GM12878 (cell line): Measurements from ENCODE around the gene UBE2E1. TPM values are rescaled to one million over a fixed set of nuclear protein-coding genes. Genes with fewer than 3 reads are reported as not detected.

ENCODE experiments used
- BMI1 ChIP-seq: fragments of 450-650 bp; IDR thresholded peaks from 2 replicates; pipeline ENCODE4 v1.6.1; 2016; ENCODE audit warnings: mild to moderate bottlenecking, moderate library complexity, borderline replicate concordance
- CEBPZ ChIP-seq: fragments of 150-350 bp; IDR thresholded peaks from 2 replicates; pipeline ENCODE4 v1.6.1; 2016; ENCODE audit warnings: low read depth, low read length
- RCOR1 ChIP-seq: conservative IDR thresholded peaks from 2 replicates; pipeline ENCODE4 v1.6.1; 2012; ENCODE audit warnings: low read depth, low read length, improper control_type of control experiment
- RELB ChIP-seq: fragments of 450-650 bp; IDR thresholded peaks from 2 replicates; pipeline ENCODE4 v1.6.1; 2017; ENCODE audit warnings: low read depth, mild to moderate bottlenecking, moderate library complexity
- polyA plus RNA-seq, 11 experiments: library from polyadenylated mRNA; depleted of rRNA in 4 of 11; unstranded in 6 of 11; stranded (reverse) in 5 of 11; fragments of >200 nt; fragmentation: Nextera tagmentation in 4 of 11; fragmentation: Illumina TruSeq in 1 of 11; extraction: Ambion mirVana in 4 of 11; extraction: Trizol in 1 of 11; gene quantifications; 1 replicate in 1 of 11; 2 replicates in 10 of 11; pipeline versions ENCODE4 v1.2.1 to v1.2.3, GENCODE V29; 2011 to 2016; ENCODE audit warnings: inconsistent platforms in 2 of 11, missing spikeins in 2 of 11, low read depth in 1 of 11
- total RNA-seq, 4 experiments: library from RNA; depleted of rRNA in 3 of 4; stranded (reverse); fragments of >200 nt in 3 of 4; fragmentation: Illumina TruSeq in 1 of 4; extraction: Trizol in 1 of 4; gene quantifications; 2 replicates each; pipeline versions ENCODE4 v1.2.1 to v1.2.3, GENCODE V29; 2013 to 2021
- TF ChIP-seq, protein P1 (sequence below): IDR thresholded peaks from 2 replicates; pipeline ENCODE4 v1.6.1; 2012; ENCODE audit warnings: improper control_type of control experiment, low read depth, low read length; ENCODE audit not compliant: insufficient replicate concordance

The UBE2E1 gene
- total and polyA plus RNA-seq, 10 of the 15 experiments (the other 5 are each of a cell fraction or from before 2014, with no cell fraction given), result 18.7 to 425 (median 147) TPM

GRCh38 chr3:23895181-23895580, 89.4 kb downstream of the UBE2E1 start (continued):
- TF ChIP-seq, protein P1, sequence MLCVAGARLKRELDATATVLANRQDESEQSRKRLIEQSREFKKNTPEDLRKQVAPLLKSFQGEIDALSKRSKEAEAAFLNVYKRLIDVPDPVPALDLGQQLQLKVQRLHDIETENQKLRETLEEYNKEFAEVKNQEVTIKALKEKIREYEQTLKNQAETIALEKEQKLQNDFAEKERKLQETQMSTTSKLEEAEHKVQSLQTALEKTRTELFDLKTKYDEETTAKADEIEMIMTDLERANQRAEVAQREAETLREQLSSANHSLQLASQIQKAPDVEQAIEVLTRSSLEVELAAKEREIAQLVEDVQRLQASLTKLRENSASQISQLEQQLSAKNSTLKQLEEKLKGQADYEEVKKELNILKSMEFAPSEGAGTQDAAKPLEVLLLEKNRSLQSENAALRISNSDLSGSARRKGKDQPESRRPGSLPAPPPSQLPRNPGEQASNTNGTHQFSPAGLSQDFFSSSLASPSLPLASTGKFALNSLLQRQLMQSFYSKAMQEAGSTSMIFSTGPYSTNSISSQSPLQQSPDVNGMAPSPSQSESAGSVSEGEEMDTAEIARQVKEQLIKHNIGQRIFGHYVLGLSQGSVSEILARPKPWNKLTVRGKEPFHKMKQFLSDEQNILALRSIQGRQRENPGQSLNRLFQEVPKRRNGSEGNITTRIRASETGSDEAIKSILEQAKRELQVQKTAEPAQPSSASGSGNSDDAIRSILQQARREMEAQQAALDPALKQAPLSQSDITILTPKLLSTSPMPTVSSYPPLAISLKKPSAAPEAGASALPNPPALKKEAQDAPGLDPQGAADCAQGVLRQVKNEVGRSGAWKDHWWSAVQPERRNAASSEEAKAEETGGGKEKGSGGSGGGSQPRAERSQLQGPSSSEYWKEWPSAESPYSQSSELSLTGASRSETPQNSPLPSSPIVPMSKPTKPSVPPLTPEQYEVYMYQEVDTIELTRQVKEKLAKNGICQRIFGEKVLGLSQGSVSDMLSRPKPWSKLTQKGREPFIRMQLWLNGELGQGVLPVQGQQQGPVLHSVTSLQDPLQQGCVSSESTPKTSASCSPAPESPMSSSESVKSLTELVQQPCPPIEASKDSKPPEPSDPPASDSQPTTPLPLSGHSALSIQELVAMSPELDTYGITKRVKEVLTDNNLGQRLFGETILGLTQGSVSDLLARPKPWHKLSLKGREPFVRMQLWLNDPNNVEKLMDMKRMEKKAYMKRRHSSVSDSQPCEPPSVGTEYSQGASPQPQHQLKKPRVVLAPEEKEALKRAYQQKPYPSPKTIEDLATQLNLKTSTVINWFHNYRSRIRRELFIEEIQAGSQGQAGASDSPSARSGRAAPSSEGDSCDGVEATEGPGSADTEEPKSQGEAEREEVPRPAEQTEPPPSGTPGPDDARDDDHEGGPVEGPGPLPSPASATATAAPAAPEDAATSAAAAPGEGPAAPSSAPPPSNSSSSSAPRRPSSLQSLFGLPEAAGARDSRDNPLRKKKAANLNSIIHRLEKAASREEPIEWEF, result no peak
- no peak for TF ChIP-seq RELB
- TF ChIP-seq RCOR1, result no peak
- no peak for TF ChIP-seq CEBPZ
- no peak for TF ChIP-seq BMI1
- TF ChIP-seq, all 136 proteins: peak for 0
